NCI-H510A treated with DMSO at 0.1 percent for 48 hours (cell line): Measurements from ENCODE around the gene BCAN.
"Not testable (repeated sequence)": the region's sequence is repeated elsewhere in the genome, so short reads cannot be mapped to it uniquely, and the experiment has no call there.

Source experiments
- DNase-seq: peaks from one replicate; lab custom pipeline; 2025; lab: John Stamatoyannopoulos, UW

Gene BCAN

DNA sequence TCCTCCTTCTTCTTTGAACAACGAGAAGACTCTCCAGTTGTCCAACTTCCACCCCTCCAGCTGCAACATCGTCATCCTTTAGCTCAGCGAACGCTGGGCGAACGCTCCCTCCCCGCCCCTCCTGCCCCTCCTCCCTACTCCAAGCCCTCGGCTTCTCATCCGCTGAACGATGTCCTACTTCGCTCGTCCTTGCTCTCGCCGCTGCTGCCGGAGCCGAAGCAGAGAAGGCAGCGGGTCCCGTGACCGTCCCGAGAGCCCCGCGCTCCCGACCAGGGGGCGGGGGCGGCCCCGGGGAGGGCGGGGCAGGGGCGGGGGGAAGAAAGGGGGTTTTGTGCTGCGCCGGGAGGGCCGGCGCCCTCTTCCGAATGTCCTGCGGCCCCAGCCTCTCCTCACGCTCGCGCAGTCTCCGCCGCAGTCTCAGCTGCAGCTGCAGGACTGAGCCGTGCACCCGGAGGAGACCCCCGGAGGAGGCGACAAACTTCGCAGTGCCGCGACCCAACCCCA lies at the start of gene BCAN:
Gene BCAN (plus strand): TSS at position 357 of the 504 bp plus-strand sequence. CDS start 3,938 bp downstream, outside the sequence.
- DNase-seq = peak; percentile 51

DNA sequence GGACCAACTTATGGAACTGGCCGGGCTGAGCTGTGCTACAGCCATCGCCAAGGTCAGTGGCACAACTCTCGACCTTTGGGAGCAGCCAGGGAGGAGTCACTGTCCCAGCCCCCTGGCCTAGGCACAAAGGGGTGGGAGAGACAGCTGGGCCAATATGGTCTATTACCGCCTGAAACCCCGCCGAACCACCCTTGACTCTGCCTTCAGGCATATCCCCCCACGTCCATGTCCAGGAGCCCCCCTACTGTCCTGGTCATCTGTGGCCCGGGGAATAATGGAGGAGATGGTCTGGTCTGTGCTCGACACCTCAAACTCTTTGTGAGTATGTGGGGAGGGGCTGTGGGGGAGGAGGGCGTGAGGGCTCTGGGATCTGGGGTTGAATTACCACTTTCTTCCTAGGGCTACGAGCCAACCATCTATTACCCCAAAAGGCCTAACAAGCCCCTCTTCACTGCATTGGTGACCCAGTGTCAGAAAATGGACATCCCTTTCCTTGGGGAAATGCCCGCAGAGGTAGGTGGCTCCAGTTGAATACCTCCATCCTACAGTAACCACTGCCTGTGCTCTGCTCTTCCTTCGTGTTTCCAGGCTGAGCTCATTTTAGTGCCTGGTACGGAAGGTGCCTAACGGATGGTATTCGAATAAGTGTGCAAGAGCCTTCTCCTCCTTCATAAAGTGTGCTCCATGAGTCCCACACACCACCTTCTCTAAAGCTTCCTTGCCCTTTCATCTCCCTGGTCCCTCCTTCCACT lies 49.6 kb upstream of the BCAN start:
- no peak for DNase-seq

- peak; percentile 72 for DNase-seq
Observed at GRCh38 chr1:156592910-156593660, 48.8 kb upstream of the BCAN start.

GRCh38 chr1:156593661-156593989 lies 48.3 kb upstream of the BCAN start:
- DNase-seq = no peak

- no peak for DNase-seq
Observed at GRCh38 chr1:156594190-156594589, 47.7 kb upstream of the BCAN start.

DNA sequence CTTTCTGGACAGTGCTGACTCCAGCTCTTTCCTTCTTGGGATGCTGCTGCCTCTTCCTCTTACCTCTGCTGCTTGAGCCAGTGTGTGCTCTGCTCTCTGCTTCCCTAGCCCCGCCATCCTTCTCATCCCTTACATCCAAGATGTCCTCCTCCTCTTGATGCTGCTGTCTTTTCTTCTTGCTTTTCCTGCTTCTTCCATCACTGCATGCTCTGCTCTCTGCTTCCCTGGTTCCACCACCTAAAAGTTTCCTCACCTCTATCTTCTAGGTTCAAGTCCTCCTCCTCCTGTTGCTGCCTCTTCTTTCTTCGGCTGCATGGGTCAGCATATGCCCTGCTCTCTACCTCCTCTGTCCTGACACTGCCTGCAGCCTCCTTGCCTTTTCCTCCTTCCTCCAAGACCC lies 46.9 kb upstream of the BCAN start:
- no peak for DNase-seq

- no peak for DNase-seq
Observed at GRCh38 chr1:156596426-156596825, 45.5 kb upstream of the BCAN start.

GRCh38 chr1:156598125-156598524 lies 43.8 kb upstream of the BCAN start:
- no peak for DNase-seq

DNA sequence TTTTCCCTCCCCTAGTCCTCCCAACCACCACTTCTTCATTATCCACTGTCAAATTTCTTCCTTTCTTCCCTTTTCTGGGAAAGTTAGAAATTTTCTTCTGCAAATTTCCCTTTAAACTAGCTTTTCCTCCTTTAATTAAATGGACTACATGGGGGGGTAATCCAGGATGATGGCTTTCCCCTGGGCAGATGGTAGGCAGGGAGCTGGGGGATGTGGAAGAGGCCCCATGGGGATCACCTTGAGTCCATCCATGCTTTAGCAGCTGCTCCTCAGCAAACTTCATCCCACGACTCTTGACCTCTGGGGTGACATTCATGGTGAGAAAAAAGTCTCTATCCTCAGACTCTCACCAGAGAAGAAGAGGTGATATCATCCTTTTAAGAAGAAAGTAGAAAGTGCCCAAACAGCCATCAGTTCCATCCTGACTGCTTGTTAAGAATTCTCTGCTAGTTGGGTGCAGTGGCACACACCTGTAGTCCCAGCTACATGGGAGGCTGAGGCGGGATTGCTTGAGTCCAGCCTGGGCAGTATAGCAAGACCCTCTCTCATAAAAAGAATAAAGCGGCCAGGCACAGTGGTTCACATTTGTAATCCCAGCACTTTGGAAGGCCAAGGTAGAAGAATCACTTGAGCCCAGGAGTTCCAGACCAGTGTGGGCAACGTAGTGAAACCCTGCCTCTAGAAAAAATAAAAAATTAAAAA lies 43.0 kb upstream of the BCAN start:
- no peak for DNase-seq

DNA sequence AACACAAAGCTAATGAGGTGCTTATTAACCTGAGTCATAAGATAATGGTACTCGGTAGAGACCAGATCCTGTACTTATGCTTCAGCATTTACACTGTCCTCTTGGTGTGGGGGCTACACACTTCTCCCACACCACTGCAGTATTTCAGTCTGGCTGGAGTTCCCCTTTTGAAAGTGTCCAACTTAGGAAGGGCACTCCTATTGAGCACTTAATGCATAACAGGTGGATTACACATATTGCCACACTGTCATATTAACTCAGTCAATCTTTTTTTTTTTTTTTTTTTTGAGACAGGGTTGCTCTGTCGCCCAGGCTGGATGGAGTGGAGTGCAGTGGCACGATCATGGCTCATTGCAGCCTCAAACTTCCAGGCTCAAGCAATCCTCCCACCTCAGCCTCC lies 42.1 kb upstream of the BCAN start:
- DNase-seq = no peak

DNA sequence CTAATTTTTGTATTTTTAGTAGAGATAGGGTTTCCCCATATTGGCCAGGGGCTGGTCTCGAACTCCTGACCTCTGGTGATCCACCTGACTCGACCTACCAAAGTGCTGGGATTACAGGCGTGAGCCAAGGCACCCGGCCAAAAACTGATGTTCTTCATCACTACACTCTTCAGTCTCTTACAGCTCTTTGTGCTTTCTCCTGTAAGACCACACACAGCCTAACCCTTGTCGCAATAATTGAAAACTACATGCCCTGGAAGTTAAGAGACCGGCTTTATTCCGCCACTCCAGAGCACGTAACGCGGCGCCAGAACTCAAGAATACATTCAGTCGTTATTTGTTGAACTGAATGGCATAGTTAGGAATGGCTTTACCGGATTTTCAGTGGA lies 41.2 kb upstream of the BCAN start:
- DNase-seq = peak; percentile 81

DNA sequence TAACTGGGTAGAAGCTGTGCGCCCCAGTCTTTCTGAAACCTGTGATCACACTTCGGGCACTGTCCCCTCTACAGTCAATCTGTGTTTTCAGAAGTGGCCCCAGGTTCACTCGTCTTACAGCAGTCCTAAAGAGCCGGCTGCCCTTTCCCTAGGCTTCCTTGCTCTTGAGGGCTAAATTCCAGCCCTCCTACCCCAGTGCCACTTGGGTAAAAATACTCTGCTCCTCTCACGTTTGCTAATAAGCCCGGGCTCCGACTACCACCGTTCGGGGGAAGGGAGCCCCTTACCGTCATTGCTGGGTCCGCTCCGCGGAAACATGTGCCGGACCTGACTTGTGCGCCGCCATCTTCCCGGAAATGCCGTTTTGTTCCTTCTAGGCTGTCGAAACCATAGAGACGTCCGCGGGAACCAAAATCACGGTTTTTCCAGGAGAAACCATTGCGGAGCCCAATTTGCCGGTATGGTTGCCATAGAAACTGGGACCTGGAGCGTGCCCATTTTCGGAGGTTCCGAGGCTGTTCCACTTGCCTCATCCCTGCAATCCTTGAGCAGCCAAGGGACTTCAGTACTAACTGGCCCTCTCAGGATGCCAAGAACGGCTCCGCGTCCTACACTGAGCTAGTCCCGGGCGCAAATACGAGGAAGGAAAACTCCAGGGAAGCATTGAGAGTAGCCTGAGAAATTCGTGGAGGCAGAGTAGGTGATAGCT lies 40.6 kb upstream of the BCAN start, which contains the start of gene GPATCH4:
Gene GPATCH4 (minus strand): TSS at position 358 of the 709 bp plus-strand sequence.
- peak; percentile 91 for DNase-seq

DNA sequence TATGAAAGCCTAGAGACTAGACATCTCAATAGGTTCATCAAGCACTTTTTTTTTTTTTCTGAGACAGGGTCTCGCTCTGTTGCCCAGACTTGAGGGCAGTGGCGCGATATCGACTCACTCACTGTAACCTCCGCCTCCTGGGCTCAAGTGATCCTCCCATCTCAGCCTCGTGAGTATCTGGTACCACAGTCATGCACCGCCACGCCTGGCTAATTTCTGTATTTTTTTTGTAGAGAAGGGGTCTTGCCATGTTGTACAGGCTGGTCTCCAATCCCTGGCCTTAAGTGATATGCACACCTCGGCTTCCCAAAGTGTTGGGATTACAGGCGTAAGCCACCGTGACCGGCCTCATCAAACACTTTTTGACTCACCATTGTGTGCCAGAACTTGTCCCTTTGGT lies 40.0 kb upstream of the BCAN start:
- DNase-seq = no peak

- peak; percentile 32 for DNase-seq
Observed at GRCh38 chr1:156602557-156602993, 39.3 kb upstream of the BCAN start.

DNA sequence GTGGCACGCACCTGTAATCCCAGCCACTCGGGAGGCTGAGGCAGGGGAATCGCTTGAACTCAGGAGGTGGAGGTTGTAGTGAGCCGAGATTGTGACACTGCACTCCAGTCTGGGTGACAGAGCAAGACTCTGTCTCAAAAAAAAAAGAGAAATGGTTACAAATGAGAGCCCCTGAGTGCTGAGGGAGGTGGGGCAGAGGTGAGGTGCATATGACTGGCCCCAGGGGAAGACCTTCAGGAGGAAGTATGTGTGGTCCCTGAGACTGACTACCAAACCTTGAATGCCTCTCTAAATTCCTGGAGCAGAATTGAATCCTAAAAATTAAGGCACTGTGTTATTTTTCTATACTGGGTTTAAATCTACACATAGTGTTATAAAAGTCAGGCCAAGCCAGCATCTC lies 34.6 kb upstream of the BCAN start:
- not testable (repeated sequence) for DNase-seq

DNA sequence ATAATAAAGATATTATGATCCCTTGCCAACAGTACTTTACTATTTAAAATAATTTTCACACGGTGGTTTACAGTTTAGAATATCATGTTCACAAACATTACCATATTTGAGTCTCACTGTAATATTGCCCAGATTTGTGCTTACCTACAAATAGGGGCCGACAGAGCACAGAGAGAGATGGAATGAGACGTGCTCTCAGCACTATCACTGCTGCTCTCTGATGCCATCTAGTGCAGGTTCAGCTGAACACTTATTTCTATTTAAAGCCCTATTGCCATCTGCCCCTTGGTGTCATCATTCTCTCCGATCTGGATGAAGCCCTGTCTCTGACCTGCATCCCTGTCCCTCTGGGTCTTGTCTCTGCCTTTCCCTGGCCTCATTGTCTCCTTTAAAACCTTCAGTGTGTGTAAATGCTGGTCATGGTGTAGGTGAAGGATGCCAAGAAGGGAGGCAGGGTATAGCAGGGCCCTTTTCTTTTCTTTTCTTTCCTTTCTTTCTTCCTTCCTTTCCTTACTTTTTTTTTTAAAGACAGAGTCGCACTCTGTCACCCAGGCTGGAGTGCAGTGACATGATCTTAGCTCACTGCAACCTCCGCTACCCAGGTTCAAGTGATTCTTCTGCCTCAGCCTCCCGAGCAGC lies 33.8 kb upstream of the BCAN start:
- peak; percentile 92 for DNase-seq

DNA sequence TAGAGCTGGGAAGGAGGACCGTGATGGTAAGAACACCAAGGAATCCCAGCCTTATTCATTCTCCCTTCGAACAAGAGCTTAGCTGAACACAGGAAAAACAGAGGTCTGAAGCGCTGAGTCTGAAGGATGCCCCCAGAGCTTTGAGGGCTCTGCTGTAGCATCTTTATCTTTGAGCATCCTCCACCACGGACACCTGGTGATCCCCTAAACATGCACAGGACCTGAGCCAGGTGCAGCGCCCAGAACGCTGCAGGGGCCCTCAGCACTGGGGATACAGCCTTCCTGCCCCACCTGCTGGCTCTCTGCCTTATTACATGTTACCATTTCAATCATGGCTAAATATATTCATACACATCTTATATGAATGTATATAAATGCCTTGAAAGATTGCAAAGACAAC lies 32.9 kb upstream of the BCAN start:
- DNase-seq = peak; percentile 88

- not testable (repeated sequence) for DNase-seq
Observed at GRCh38 chr1:156610072-156610471, 31.8 kb upstream of the BCAN start.

DNA sequence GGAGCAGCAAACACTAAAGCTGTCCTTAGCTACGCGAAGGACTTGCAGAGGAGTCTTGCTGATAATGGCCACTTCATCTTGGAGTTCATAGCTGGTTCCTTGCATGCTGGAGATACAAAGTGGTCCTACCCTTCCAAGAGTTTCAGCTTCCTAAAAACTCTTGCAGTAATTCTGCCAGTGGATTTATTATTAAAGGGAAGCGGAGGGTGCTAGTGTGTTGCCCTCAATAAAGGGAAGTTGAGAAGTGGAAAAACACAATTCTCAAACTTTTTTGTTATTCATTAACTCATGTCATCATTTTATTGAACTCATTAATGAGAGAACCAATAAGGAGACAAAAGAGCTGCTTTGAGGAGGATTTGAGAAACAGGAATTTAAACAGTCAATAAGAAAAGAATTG lies 29.3 kb upstream of the BCAN start:
- no peak for DNase-seq

DNA sequence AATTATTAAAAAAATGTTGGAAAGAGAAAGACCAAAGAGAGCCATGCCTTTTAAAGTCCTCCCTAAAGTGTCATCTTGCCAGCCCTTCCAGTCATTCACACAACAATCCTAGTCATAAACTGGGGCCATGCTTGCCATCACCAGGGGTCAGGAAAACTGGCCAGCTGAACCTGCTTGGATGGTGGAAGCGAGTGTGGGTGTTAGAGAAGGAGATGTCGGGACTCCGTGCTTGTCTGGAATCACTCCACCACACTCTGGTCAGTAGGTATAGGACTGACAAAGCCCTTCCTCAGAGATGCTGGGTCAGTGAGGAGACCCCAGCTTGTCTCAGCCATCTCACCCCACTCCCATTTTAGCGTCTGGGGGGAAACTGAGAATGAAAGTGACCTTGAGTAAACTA lies 26.0 kb upstream of the BCAN start:
- DNase-seq = no peak

DNA sequence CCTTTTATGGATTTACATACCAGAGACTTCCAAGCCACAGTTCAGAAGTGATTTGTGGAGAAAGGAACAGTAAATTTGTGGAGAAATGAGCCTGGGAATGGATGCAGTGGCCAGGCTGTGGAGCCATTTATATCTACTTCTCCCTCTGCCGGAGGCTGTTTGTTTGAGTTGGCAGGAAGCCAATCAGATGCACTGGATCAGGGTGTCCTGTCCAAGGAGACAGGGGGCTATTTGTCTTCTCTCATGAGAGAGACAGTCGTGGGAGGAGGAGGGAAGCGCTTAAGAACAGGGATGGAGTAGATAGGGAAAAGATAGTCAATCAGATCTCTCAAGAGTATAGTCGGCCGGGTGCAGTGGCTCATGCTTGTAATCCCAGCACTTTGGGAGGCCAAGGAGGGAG lies 25.5 kb upstream of the BCAN start:
- DNase-seq = peak; percentile 71
